HepG2 (cell line): ENCODE data around the gene SLBP. TPM values are rescaled to one million over a fixed set of nuclear protein-coding genes. Genes with fewer than 3 reads are reported as not detected.

ENCODE experiments used
- ATF2 ChIP-seq: sonication (generic); formaldehyde crosslinking; IDR thresholded peaks from 2 replicates; pipeline ENCODE4 v1.4.0; 2020; ENCODE audit warnings: missing genetic modification reagents
- HNF4A ChIP-seq: sonication (generic); formaldehyde crosslinking; IDR thresholded peaks from 2 replicates; pipeline ENCODE4 v1.4.0; 2020; ENCODE audit warnings: missing genetic modification reagents
- HNF4G ChIP-seq, 2 experiments: sonication (generic) in 1 of 2; formaldehyde crosslinking in 1 of 2; IDR thresholded peaks; 2 replicates each; pipeline versions ENCODE4 v1.4.0 to v1.6.1; 2011 to 2020; ENCODE audit warnings: borderline replicate concordance in 2 of 2, low read depth in 2 of 2, mild to moderate bottlenecking in 2 of 2, low read length in 1 of 2, missing genetic modification reagents in 1 of 2, moderate library complexity in 1 of 2
- HOXD1 ChIP-seq: sonication (generic); formaldehyde crosslinking; IDR thresholded peaks from 2 replicates; pipeline ENCODE4 v1.5.0; 2020; ENCODE audit warnings: missing genetic modification reagents
- JUN ChIP-seq: sonication (generic); formaldehyde crosslinking; IDR thresholded peaks from 2 replicates; pipeline ENCODE4 v1.4.0; 2020; ENCODE audit warnings: mild to moderate bottlenecking, missing genetic modification reagents
- MLX ChIP-seq: IDR thresholded peaks from 2 replicates; pipeline ENCODE4 v1.6.1; 2016
- MXD4 ChIP-seq: IDR thresholded peaks from 2 replicates; pipeline ENCODE4 v1.6.1; 2016; ENCODE audit warnings: mild to moderate bottlenecking, missing biosample characterization, missing genetic modification reagents
- SIX4 ChIP-seq: sonication (generic); formaldehyde crosslinking; IDR thresholded peaks from 2 replicates; pipeline ENCODE4 v1.4.0; 2020; ENCODE audit warnings: missing genetic modification reagents
- SKI ChIP-seq: fragments of 450-650 bp; IDR thresholded peaks from one replicate; pipeline ENCODE4 v1.6.1; 2018; ENCODE audit warnings: mild to moderate bottlenecking; ENCODE audit not compliant: partially characterized antibody
- STAT5B ChIP-seq: sonication (generic); formaldehyde crosslinking; IDR thresholded peaks from 2 replicates; pipeline ENCODE4 v1.4.0; 2020; ENCODE audit warnings: missing genetic modification reagents
- YEATS4 ChIP-seq: sonication (generic); formaldehyde crosslinking; IDR thresholded peaks from 2 replicates; pipeline ENCODE4 v1.4.0; 2020; ENCODE audit warnings: missing genetic modification reagents, borderline replicate concordance
- ZBTB33 ChIP-seq: sonication (generic); formaldehyde crosslinking; IDR thresholded peaks from 2 replicates; pipeline ENCODE4 v1.4.0; 2020; ENCODE audit warnings: missing genetic modification reagents
- ZNF205 ChIP-seq: IDR thresholded peaks from 2 replicates; pipeline ENCODE4 v1.6.1; 2018; ENCODE audit warnings: missing biosample characterization, missing genetic modification reagents
- ZSCAN22 ChIP-seq: sonication (generic); formaldehyde crosslinking; IDR thresholded peaks from 2 replicates; pipeline ENCODE4 v1.4.0; 2020; ENCODE audit warnings: mild to moderate bottlenecking, missing genetic modification reagents
- polyA plus RNA-seq, 8 experiments: library from polyadenylated mRNA; depleted of rRNA in 3 of 8; stranded (reverse) in 7 of 8; unstranded in 1 of 8; fragments of >200 nt; fragmentation: Illumina TruSeq in 4 of 8; extraction: Trizol in 4 of 8; gene quantifications; 2 replicates each; pipeline versions ENCODE4 v1.2.1 to v1.2.3, GENCODE V29; 2011 to 2016; ENCODE audit warnings: low read depth in 4 of 8, missing spikeins in 1 of 8, mixed read lengths in 1 of 8; ENCODE audit not compliant: insufficient read depth in 1 of 8
- total RNA-seq, 5 experiments: library from RNA; depleted of rRNA; stranded (reverse); fragments of >200 nt; fragmentation: Illumina TruSeq; extraction: Trizol; gene quantifications; 2 replicates each; pipeline ENCODE4 v1.2.3, GENCODE V29; 2016; ENCODE audit warnings: low read depth in 1 of 5
- TF ChIP-seq, protein P1 (sequence below): sonication (generic); formaldehyde crosslinking; IDR thresholded peaks from 2 replicates; pipeline ENCODE4 v1.4.0; 2020; ENCODE audit warnings: missing genetic modification reagents
- TF ChIP-seq, protein P2 (sequence below): sonication (generic); formaldehyde crosslinking; IDR thresholded peaks from 2 replicates; pipeline ENCODE4 v1.5.1; 2020; ENCODE audit warnings: mild to moderate bottlenecking, moderate library complexity, missing genetic modification reagents
- TF ChIP-seq, protein P3 (sequence below): sonication (generic); formaldehyde crosslinking; IDR thresholded peaks from 2 replicates; pipeline ENCODE4 v1.5.1; 2020; ENCODE audit warnings: mild to moderate bottlenecking, missing genetic modification reagents, moderate library complexity

SLBP gene
- total and polyA plus RNA-seq, 2 of the 13 experiments (the other 11 are each of a cell fraction or from before 2014, with no cell fraction given): 43.9 to 104 TPM

- TF ChIP-seq, protein P1, sequence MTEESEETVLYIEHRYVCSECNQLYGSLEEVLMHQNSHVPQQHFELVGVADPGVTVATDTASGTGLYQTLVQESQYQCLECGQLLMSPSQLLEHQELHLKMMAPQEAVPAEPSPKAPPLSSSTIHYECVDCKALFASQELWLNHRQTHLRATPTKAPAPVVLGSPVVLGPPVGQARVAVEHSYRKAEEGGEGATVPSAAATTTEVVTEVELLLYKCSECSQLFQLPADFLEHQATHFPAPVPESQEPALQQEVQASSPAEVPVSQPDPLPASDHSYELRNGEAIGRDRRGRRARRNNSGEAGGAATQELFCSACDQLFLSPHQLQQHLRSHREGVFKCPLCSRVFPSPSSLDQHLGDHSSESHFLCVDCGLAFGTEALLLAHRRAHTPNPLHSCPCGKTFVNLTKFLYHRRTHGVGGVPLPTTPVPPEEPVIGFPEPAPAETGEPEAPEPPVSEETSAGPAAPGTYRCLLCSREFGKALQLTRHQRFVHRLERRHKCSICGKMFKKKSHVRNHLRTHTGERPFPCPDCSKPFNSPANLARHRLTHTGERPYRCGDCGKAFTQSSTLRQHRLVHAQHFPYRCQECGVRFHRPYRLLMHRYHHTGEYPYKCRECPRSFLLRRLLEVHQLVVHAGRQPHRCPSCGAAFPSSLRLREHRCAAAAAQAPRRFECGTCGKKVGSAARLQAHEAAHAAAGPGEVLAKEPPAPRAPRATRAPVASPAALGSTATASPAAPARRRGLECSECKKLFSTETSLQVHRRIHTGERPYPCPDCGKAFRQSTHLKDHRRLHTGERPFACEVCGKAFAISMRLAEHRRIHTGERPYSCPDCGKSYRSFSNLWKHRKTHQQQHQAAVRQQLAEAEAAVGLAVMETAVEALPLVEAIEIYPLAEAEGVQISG (CRISPR knock-in tag): peak; percentile 69
- TF ChIP-seq ATF2: 0 out of 2 replicates have a peak, but pooled peaks have one; percentile 54
- TF ChIP-seq STAT5B (CRISPR knock-in tag): no peak
- TF ChIP-seq ZSCAN22 (CRISPR knock-in tag): 0 out of 2 replicates have a peak, but pooled peaks have one; percentile 32
- no peak for TF ChIP-seq MLX (CRISPR knock-in tag)
- peak; percentile 89 for TF ChIP-seq MXD4 (CRISPR knock-in tag)
- TF ChIP-seq ZNF205 (CRISPR knock-in tag): peak; percentile 98
- no peak; the same call in 1 of the 2 replicates for TF ChIP-seq YEATS4 (CRISPR knock-in tag)
- no peak for TF ChIP-seq SIX4
- TF ChIP-seq HNF4G (IDR thresholded peaks at IDR 0.05; ENCODE audit: borderline replicate concordance, low read depth, low read length): peak; percentile 27; the same call in 1 of the 2 replicates
- no peak for TF ChIP-seq HNF4G (CRISPR knock-in tag; IDR thresholded peaks at IDR 0.05; ENCODE audit: borderline replicate concordance, low read depth)
- 0 out of 2 replicates have a peak, but pooled peaks have one; percentile 43 for TF ChIP-seq HOXD1 (CRISPR knock-in tag)
- TF ChIP-seq JUN (CRISPR knock-in tag): no peak; the same call in 1 of the 2 replicates
- TF ChIP-seq SKI: peak; percentile 9
- TF ChIP-seq, protein P2, sequence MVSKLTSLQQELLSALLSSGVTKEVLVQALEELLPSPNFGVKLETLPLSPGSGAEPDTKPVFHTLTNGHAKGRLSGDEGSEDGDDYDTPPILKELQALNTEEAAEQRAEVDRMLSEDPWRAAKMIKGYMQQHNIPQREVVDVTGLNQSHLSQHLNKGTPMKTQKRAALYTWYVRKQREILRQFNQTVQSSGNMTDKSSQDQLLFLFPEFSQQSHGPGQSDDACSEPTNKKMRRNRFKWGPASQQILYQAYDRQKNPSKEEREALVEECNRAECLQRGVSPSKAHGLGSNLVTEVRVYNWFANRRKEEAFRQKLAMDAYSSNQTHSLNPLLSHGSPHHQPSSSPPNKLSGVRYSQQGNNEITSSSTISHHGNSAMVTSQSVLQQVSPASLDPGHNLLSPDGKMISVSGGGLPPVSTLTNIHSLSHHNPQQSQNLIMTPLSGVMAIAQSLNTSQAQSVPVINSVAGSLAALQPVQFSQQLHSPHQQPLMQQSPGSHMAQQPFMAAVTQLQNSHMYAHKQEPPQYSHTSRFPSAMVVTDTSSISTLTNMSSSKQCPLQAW (CRISPR knock-in tag): peak; percentile 33; the same call in 1 of the 2 replicates
- TF ChIP-seq ZBTB33: peak; percentile 84
- TF ChIP-seq, protein P3, sequence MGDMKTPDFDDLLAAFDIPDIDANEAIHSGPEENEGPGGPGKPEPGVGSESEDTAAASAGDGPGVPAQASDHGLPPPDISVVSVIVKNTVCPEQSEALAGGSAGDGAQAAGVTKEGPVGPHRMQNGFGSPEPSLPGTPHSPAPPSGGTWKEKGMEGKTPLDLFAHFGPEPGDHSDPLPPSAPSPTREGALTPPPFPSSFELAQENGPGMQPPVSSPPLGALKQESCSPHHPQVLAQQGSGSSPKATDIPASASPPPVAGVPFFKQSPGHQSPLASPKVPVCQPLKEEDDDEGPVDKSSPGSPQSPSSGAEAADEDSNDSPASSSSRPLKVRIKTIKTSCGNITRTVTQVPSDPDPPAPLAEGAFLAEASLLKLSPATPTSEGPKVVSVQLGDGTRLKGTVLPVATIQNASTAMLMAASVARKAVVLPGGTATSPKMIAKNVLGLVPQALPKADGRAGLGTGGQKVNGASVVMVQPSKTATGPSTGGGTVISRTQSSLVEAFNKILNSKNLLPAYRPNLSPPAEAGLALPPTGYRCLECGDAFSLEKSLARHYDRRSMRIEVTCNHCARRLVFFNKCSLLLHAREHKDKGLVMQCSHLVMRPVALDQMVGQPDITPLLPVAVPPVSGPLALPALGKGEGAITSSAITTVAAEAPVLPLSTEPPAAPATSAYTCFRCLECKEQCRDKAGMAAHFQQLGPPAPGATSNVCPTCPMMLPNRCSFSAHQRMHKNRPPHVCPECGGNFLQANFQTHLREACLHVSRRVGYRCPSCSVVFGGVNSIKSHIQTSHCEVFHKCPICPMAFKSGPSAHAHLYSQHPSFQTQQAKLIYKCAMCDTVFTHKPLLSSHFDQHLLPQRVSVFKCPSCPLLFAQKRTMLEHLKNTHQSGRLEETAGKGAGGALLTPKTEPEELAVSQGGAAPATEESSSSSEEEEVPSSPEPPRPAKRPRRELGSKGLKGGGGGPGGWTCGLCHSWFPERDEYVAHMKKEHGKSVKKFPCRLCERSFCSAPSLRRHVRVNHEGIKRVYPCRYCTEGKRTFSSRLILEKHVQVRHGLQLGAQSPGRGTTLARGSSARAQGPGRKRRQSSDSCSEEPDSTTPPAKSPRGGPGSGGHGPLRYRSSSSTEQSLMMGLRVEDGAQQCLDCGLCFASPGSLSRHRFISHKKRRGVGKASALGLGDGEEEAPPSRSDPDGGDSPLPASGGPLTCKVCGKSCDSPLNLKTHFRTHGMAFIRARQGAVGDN (CRISPR knock-in tag): peak; percentile 53
- TF ChIP-seq HNF4A (CRISPR knock-in tag): peak; percentile 37; the same call in 1 of the 2 replicates
Measured at GRCh38 chr4:1746265-1746691, 34.2 kb upstream of the SLBP start (continued).
